Nasal cavity respiratory epithelium epithelial cell of viscerocranial mucosa (primary cell): ENCODE measurements around the gene ZNF77. TPM values are rescaled to one million over a fixed set of nuclear protein-coding genes. Genes with fewer than 3 reads are reported as not detected.

Experiments used
- total RNA-seq: library from RNA; depleted of rRNA; stranded (reverse); fragments of >200 nt; gene quantifications from 2 replicates; pipeline ENCODE4 v1.2.3, GENCODE V29; 2014

The ZNF77 gene
- total RNA-seq: 10.3 and 12.3 TPM in 2 replicates

GRCh38 chr19:2944775-2945574 is at the start of gene ZNF77:
TSS of gene ZNF77 (minus strand) at chr19:2944971. CDS start at chr19:2944840, 131 bp downstream.

GRCh38 chr19:2977001-2977745 is 32.4 kb upstream of the ZNF77 start, which contains the start of gene TLE6:
TSS of gene TLE6 (plus strand) at chr19:2977564. CDS start at chr19:2978234, 670 bp downstream.

GRCh38 chr19:2900296-2901252 is 44.2 kb downstream of the ZNF77 start, which contains the start of gene ZNF57:
TSS of gene ZNF57 (plus strand) at chr19:2900928. CDS start at chr19:2901046, 118 bp downstream.

Other genes starting within 250 kb of the ZNF77 start
- under 0.01 and 0.14 TPM in 2 replicates for gene GNG7, start 242.3 kb downstream of the ZNF77 start, total RNA-seq
- gene DIRAS1, start 223.6 kb downstream of the ZNF77 start, total RNA-seq: 0.34 and 0.71 TPM in 2 replicates
- gene SLC39A3, start 205.0 kb downstream of the ZNF77 start, total RNA-seq: 29.7 and 40.6 TPM in 2 replicates
- gene SGTA, start 161.7 kb downstream of the ZNF77 start, total RNA-seq: 30.1 and 41.6 TPM in 2 replicates
- 37.6 and 85.9 TPM in 2 replicates for gene THOP1, start 159.5 kb downstream of the ZNF77 start, total RNA-seq
- 4.1 and 6.6 TPM in 2 replicates for gene ZNF554, start 125.1 kb downstream of the ZNF77 start, total RNA-seq
- gene ZNF555, start 103.5 kb downstream of the ZNF77 start, total RNA-seq: 7.2 and 8.8 TPM in 2 replicates
- 0.34 and 0.71 TPM in 2 replicates for gene ZNF556, start 77.6 kb downstream of the ZNF77 start, total RNA-seq
- 15.4 and 16.1 TPM in 2 replicates for gene ZNF57, start 44.0 kb downstream of the ZNF77 start, total RNA-seq
- gene TLE6, start 32.6 kb upstream of the ZNF77 start, total RNA-seq: 0.28 TPM in 1 of 2 replicates, not detected in the other
- gene TLE2, start 84.3 kb upstream of the ZNF77 start, total RNA-seq: 0.34 and 3.9 TPM in 2 replicates
- gene TLE5, start 117.5 kb upstream of the ZNF77 start, total RNA-seq: 85.4 and 251 TPM in 2 replicates
- gene GNA11, start 149.4 kb upstream of the ZNF77 start, total RNA-seq: 44.8 and 62.5 TPM in 2 replicates
- gene GNA15, start 191.1 kb upstream of the ZNF77 start, total RNA-seq: 93.0 and 95.7 TPM in 2 replicates
- 0.43 TPM in 1 of 2 replicates, not detected in the other for gene S1PR4, start 233.8 kb upstream of the ZNF77 start, total RNA-seq
- 42.0 and 96.2 TPM in 2 replicates for gene NCLN, start 241.0 kb upstream of the ZNF77 start, total RNA-seq